Activated T-cell treated with anti-CD3 and anti-CD28 coated beads, Interleukin-2, amount 50 U/mL, for 72 hours (primary cell): ENCODE results near the gene TSPAN3. TPM values are rescaled to one million over a fixed set of nuclear protein-coding genes. Genes with fewer than 3 reads are reported as not detected.

Source experiments
- ATAC-seq, 2 donors: fragments of 150-1000 bp; cut with Tn5 transposase; replicated peaks in 1 of 2; 2 replicates each; pipeline ENCODE4 v1.10.0; 2021; ENCODE audit warnings: moderate library complexity in 2 of 2, mild to moderate bottlenecking in 1 of 2
- DNase-seq, 2 donors: peaks; one replicate each; pipeline ENCODE4 v3.0.0; 2021 to 2022; ENCODE audit warnings: mixed read lengths in 1 of 2
- H3K27ac Mint-ChIP-seq: one replicate; pipeline ENCODE4 v1.8.0; 2022; ENCODE audit warnings: mild to moderate bottlenecking, moderate library complexity, mixed read lengths
- H3K27me3 Mint-ChIP-seq: one replicate; pipeline ENCODE4 v1.8.0; 2022; ENCODE audit warnings: low read depth, mixed read lengths
- H3K36me3 Mint-ChIP-seq, 2 donors: one replicate each; pipeline ENCODE4 v1.8.0; 2022; ENCODE audit warnings: mixed read lengths in 2 of 2, mild to moderate bottlenecking in 1 of 2; ENCODE audit not compliant: insufficient read depth in 2 of 2
- H3K4me1 Mint-ChIP-seq: one replicate; pipeline ENCODE4 v1.8.0; 2022; ENCODE audit warnings: low read depth, mixed read lengths
- H3K4me3 Mint-ChIP-seq, 2 donors: one replicate each; pipeline ENCODE4 v1.8.0; 2022; ENCODE audit warnings: mild to moderate bottlenecking in 2 of 2, mixed read lengths in 2 of 2, moderate library complexity in 2 of 2
- H3K9me3 Mint-ChIP-seq, 2 donors: one replicate each; pipeline ENCODE4 v1.8.0; 2022; ENCODE audit warnings: mixed read lengths in 2 of 2
- total RNA-seq, 2 donors: library from RNA; stranded (reverse); gene quantifications; one replicate each; pipeline ENCODE4 v1.2.3, GENCODE V29; 2022

TSPAN3 gene
- total RNA-seq, 2 donors from 2014 or later, result 30.4 to 36.4 TPM

GRCh38 chr15:77026501-77027110, 44.3 kb downstream of the TSPAN3 start:
- no peak for ATAC-seq
- no peak for DNase-seq
- H3K4me1 Mint-ChIP-seq, result peaks cover 28% of the 10 kb centered on the region
- H3K36me3 Mint-ChIP-seq, result peaks cover 11 to 18% of the 10 kb centered on the region in 2 donors
- no peaks in the 10 kb centered on the region for H3K27me3 Mint-ChIP-seq
- H3K27ac Mint-ChIP-seq, result no peak overlapping the region
- no peaks in the 10 kb centered on the region for H3K9me3 Mint-ChIP-seq
- H3K4me3 Mint-ChIP-seq, result no peak overlapping the region

- Mint-ChIP-seq H3K4me3 (no peak overlapping the region), H3K4me1 (peaks cover 34% of the 10 kb centered on the region), H3K9me3 (no peaks in the 10 kb centered on the region), H3K27ac (peak overlapping the region; percentile 61), H3K27me3 (no peaks in the 10 kb centered on the region), H3K36me3 (peaks cover 11 to 18% of the 10 kb centered on the region in 2 donors)
- ATAC-seq (no peak), DNase-seq (no peak)
Measured at GRCh38 chr15:77025941-77026411, 44.9 kb downstream of the TSPAN3 start.

GRCh38 chr15:77025083-77025901, 45.6 kb downstream of the TSPAN3 start:
- no peak overlapping the region for H3K4me3 Mint-ChIP-seq
- ATAC-seq, result no peak
- H3K27ac Mint-ChIP-seq, result peak overlapping the region; percentile 61
- DNase-seq, result no peak
- H3K27me3 Mint-ChIP-seq, result no peaks in the 10 kb centered on the region
- H3K4me1 Mint-ChIP-seq, result peaks cover 41% of the 10 kb centered on the region
- H3K36me3 Mint-ChIP-seq, result peaks cover 11 to 20% of the 10 kb centered on the region in 2 donors
- H3K9me3 Mint-ChIP-seq, result no peaks in the 10 kb centered on the region

- Mint-ChIP-seq H3K9me3 (no peaks in the 10 kb centered on the region), H3K27me3 (no peaks in the 10 kb centered on the region), H3K36me3 (peaks cover 10 to 24% of the 10 kb centered on the region in 2 donors), H3K4me1 (peaks cover 49% of the 10 kb centered on the region), H3K4me3 (no peak overlapping the region), H3K27ac (no peak overlapping the region)
- DNase-seq, result peak; percentile 70 to 80
- peak; percentile 16 to 19 for ATAC-seq
Measured at GRCh38 chr15:77024273-77025082, 46.4 kb downstream of the TSPAN3 start.

- Mint-ChIP-seq H3K27ac (peak overlapping the region; percentile 96), H3K4me1 (peaks cover 57% of the 10 kb centered on the region), H3K36me3 (peaks cover 10 to 24% of the 10 kb centered on the region in 2 donors), H3K27me3 (no peaks in the 10 kb centered on the region), H3K4me3 (peak overlapping the region in 1 of 2 donors; percentile 30), H3K9me3 (no peaks in the 10 kb centered on the region)
- ATAC-seq, result peak in 1 of 2 donors; percentile 2
- DNase-seq, result no peak
Measured at GRCh38 chr15:77023576-77024272, 47.2 kb downstream of the TSPAN3 start.

- Mint-ChIP-seq H3K4me1 (peaks cover 65% of the 10 kb centered on the region), H3K36me3 (peaks cover 10 to 24% of the 10 kb centered on the region in 2 donors), H3K9me3 (no peaks in the 10 kb centered on the region), H3K27ac (peak overlapping the region; percentile 96), H3K4me3 (peak overlapping the region in 1 of 2 donors; percentile 79), H3K27me3 (no peaks in the 10 kb centered on the region)
- no peak for DNase-seq
- no peak for ATAC-seq
Measured at GRCh38 chr15:77022646-77023575, 48.0 kb downstream of the TSPAN3 start.

- Mint-ChIP-seq H3K27ac (peak overlapping the region; percentile 96), H3K9me3 (no peaks in the 10 kb centered on the region), H3K36me3 (peaks cover 6 to 24% of the 10 kb centered on the region in 2 donors), H3K27me3 (no peaks in the 10 kb centered on the region), H3K4me1 (peaks cover 73% of the 10 kb centered on the region), H3K4me3 (peak overlapping the region; percentile 54 to 79)
- DNase-seq (peak; percentile 55 to 56), ATAC-seq (peak; percentile 74 to 78)
Measured at GRCh38 chr15:77021803-77022381, 49.0 kb downstream of the TSPAN3 start.

GRCh38 chr15:77021088-77021481, 49.8 kb downstream of the TSPAN3 start:
- Mint-ChIP-seq H3K27me3 (no peaks in the 10 kb centered on the region), H3K9me3 (no peaks in the 10 kb centered on the region), H3K36me3 (peaks cover 6 to 23% of the 10 kb centered on the region in 2 donors), H3K27ac (peak overlapping the region; percentile 96), H3K4me1 (peaks cover 78% of the 10 kb centered on the region), H3K4me3 (peak overlapping the region; percentile 54 to 79)
- ATAC-seq (no peak), DNase-seq (no peak)

- ATAC-seq (no peak), DNase-seq (no peak)
- peaks cover 3 to 18% of the 10 kb centered on the region in 2 donors for H3K36me3 Mint-ChIP-seq
- H3K27me3 Mint-ChIP-seq, result no peaks in the 10 kb centered on the region
- no peaks in the 10 kb centered on the region for H3K9me3 Mint-ChIP-seq
- peak overlapping the region; percentile 96 for H3K27ac Mint-ChIP-seq
- H3K4me3 Mint-ChIP-seq, result peak overlapping the region; percentile 79 to 81
- peaks cover 82% of the 10 kb centered on the region for H3K4me1 Mint-ChIP-seq
Measured at GRCh38 chr15:77020348-77021087, 50.4 kb downstream of the TSPAN3 start.

- Mint-ChIP-seq H3K27me3 (no peaks in the 10 kb centered on the region), H3K4me3 (peak overlapping the region; percentile 70 to 81), H3K27ac (peak overlapping the region; percentile 96), H3K36me3 (peaks cover 3 to 16% of the 10 kb centered on the region in 2 donors), H3K4me1 (peaks cover 90% of the 10 kb centered on the region), H3K9me3 (no peaks in the 10 kb centered on the region)
- DNase-seq, result peak; percentile 49 to 63
- ATAC-seq, result peak; percentile 55 to 61
Measured at GRCh38 chr15:77019521-77020331, 51.2 kb downstream of the TSPAN3 start.
